NT2/D1 (cell line): ENCODE data around the gene IRX4.

Experiments used
- DNase-seq: peaks from one replicate; pipeline ENCODE4 v3.0.0-alpha.2; 2011; ENCODE audit warnings: low read depth, low spot score
- H3K27me3 ChIP-seq: 2 replicates; pipeline ENCODE4 v1.6.0; 2011; ENCODE audit warnings: mild to moderate bottlenecking; ENCODE audit not compliant: insufficient read length, insufficient read depth
- H3K36me3 ChIP-seq: 2 replicates; pipeline ENCODE4 v1.6.1; 2011; ENCODE audit warnings: mild to moderate bottlenecking, low read length, mixed read lengths; ENCODE audit not compliant: insufficient read depth, insufficient read length
- H3K4me1 ChIP-seq: 2 replicates; pipeline ENCODE4 v1.5.1; 2011; ENCODE audit not compliant: insufficient read depth, insufficient read length
- H3K4me3 ChIP-seq: 2 replicates; pipeline ENCODE4 v1.5.1; 2011; ENCODE audit warnings: low read depth; ENCODE audit not compliant: insufficient read length
- H3K9ac ChIP-seq: 2 replicates; pipeline ENCODE4 v1.6.0; 2011; ENCODE audit warnings: low read depth; ENCODE audit not compliant: insufficient read length
- H3K9me3 ChIP-seq: 2 replicates; pipeline ENCODE4 v1.5.1; 2011; ENCODE audit warnings: mild to moderate bottlenecking, low read length; ENCODE audit not compliant: insufficient read depth
- SUZ12 ChIP-seq: IDR thresholded peaks from 2 replicates; pipeline ENCODE4 v1.6.1; 2011; ENCODE audit not compliant: insufficient read length, insufficient read depth; ENCODE audit errors: extremely low read depth
- YY1 ChIP-seq: IDR thresholded peaks from 2 replicates; pipeline ENCODE4 v1.6.1; 2011; ENCODE audit not compliant: insufficient read length, insufficient read depth
- ZNF274 ChIP-seq: IDR thresholded peaks from 2 replicates; pipeline ENCODE4 v1.6.1; 2011; ENCODE audit warnings: mild to moderate bottlenecking, low read depth, low read length

The IRX4 gene

GRCh38 chr5:1865948-1866347 lies 16.8 kb downstream of the IRX4 start:
- Histone ChIP-seq H3K4me3 (no peak overlapping the region), H3K9ac (no peak overlapping the region), H3K36me3 (no peaks in the 10 kb centered on the region), H3K27me3 (peaks cover 2% of the 10 kb centered on the region), H3K4me1 (no peaks in the 10 kb centered on the region), H3K9me3 (no peaks in the 10 kb centered on the region)
- TF ChIP-seq ZNF274 (no peak), SUZ12 (no peak), YY1 (no peak)
- no peak for DNase-seq

DNA sequence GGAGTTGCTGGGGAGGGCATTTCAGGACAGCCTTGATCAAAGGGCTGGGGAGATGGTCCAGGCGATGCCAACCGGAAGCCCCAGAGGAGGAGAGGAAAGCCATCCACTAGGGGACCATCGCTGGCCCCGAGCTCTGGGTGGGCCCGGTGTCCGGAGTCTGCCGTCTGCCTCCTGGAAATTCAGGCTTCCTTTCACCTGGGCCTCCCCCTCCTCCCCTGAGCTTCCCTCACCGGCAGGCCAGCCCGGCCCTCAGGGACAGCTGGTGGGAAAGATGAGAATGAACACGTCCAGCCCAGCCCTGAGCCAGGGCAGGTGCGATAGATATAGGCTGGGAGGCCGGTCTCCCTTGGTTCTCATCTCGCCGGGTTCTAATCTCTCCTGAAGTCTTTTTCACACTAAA lies 17.2 kb downstream of the IRX4 start:
- H3K9me3 ChIP-seq = no peaks in the 10 kb centered on the region
- no peak overlapping the region for H3K9ac ChIP-seq
- no peaks in the 10 kb centered on the region for H3K36me3 ChIP-seq
- no peak overlapping the region for H3K4me3 ChIP-seq
- no peaks in the 10 kb centered on the region for H3K4me1 ChIP-seq
- no peak for TF ChIP-seq YY1
- DNase-seq = no peak
- H3K27me3 ChIP-seq = peaks cover 2% of the 10 kb centered on the region

- Histone ChIP-seq H3K4me1 (no peaks in the 10 kb centered on the region), H3K36me3 (no peaks in the 10 kb centered on the region), H3K9ac (no peak overlapping the region), H3K27me3 (peaks cover 2% of the 10 kb centered on the region), H3K4me3 (no peak overlapping the region), H3K9me3 (no peaks in the 10 kb centered on the region)
- DNase-seq = no peak
- TF ChIP-seq YY1 (no peak), ZNF274 (no peak), SUZ12 (no peak)
Observed at GRCh38 chr5:1864896-1865440, 17.8 kb downstream of the IRX4 start.

DNA sequence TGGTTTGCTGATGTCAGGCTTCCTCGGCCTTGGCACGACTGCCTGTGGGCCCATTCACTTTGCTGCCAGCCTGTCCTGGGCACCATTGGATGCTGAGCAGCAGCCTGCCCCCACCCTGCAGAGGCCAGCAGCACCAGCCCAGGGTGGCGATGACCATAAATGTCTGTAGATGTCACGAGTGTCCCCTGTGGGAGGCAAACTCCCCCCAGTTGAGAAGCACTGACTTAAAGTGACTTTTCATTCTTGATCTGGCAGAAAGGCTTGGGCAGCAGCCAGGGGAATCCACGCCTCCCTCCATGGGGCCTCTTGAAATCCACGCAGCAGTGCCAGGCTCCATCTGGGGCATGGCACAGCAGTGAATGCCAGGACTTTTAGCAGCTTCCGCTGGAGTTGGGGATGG lies 21.8 kb downstream of the IRX4 start:
- DNase-seq = no peak
- no peaks in the 10 kb centered on the region for H3K9me3 ChIP-seq
- no peak overlapping the region for H3K4me3 ChIP-seq
- no peaks in the 10 kb centered on the region for H3K36me3 ChIP-seq
- TF ChIP-seq ZNF274 = no peak
- no peak for TF ChIP-seq SUZ12
- no peaks in the 10 kb centered on the region for H3K4me1 ChIP-seq
- H3K27me3 ChIP-seq = no peaks in the 10 kb centered on the region
- no peak overlapping the region for H3K9ac ChIP-seq

DNA sequence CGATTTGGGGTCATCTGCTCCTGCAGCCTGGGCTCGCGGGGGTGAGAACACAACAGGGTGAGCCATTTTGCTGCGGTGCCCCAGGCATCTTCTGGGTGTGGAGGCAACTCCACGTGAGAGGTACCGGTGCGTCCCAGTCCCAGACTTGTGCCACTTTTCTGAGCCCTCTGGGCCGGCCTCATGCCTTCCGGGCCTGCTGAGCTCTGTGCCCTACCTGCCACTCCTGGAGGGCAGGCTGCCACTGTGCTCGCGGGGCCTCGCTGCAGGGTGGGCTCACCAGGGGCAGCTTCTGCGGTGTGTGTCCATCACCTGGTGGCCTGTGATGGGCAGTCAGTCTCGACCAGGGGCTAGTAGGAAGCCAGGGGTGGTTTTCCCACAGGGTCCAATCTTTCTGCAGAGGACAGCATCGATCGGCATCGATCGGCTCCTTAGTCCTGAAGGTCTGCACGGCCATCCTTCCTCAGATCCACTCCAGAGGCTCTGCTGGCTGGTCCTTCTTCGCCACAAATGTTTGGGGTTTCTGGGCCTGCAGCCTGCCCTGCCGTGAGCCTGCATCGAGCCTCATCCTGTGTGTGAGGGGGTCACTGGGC lies 22.6 kb downstream of the IRX4 start:
- H3K4me3 ChIP-seq = no peak overlapping the region
- DNase-seq = no peak
- H3K36me3 ChIP-seq = no peaks in the 10 kb centered on the region
- H3K9ac ChIP-seq = no peak overlapping the region
- no peaks in the 10 kb centered on the region for H3K9me3 ChIP-seq
- H3K4me1 ChIP-seq = peaks cover 3% of the 10 kb centered on the region
- H3K27me3 ChIP-seq = no peaks in the 10 kb centered on the region
- TF ChIP-seq ZNF274 (no peak), YY1 (no peak), SUZ12 (no peak)

GRCh38 chr5:1859099-1859498 lies 23.6 kb downstream of the IRX4 start:
- Histone ChIP-seq H3K36me3 (no peaks in the 10 kb centered on the region), H3K4me1 (peaks cover 3% of the 10 kb centered on the region), H3K9ac (no peak overlapping the region), H3K9me3 (no peaks in the 10 kb centered on the region), H3K4me3 (no peak overlapping the region), H3K27me3 (no peaks in the 10 kb centered on the region)
- no peak for TF ChIP-seq ZNF274
- TF ChIP-seq YY1 = no peak
- no peak for TF ChIP-seq SUZ12
- DNase-seq = no peak

- TF ChIP-seq SUZ12 = no peak
- TF ChIP-seq YY1 = no peak
- TF ChIP-seq ZNF274 = no peak
- H3K36me3 ChIP-seq = no peaks in the 10 kb centered on the region
- H3K4me3 ChIP-seq = no peak overlapping the region
- no peak overlapping the region for H3K9ac ChIP-seq
- H3K4me1 ChIP-seq = peaks cover 3% of the 10 kb centered on the region
- no peaks in the 10 kb centered on the region for H3K27me3 ChIP-seq
- H3K9me3 ChIP-seq = no peaks in the 10 kb centered on the region
- DNase-seq = no peak
Observed at GRCh38 chr5:1858436-1858835, 24.3 kb downstream of the IRX4 start.

DNA sequence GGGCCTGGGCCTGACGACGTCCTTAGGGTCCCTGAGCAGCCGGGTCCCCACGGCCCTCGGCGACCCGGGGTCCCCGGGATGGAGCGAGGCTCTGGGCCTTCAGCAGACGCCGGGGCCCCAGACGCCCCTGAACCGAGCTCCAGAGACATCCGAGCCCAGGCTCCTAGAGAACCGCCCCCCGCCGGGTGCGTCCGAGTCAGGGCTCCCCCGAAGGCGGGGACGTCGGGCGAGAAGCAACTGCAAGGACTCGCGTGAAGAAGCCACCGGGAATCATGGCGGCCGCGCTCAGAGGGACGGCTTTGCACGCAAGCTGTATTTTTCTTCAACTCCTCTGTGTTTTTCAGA lies 25.5 kb downstream of the IRX4 start:
- no peak for TF ChIP-seq SUZ12
- TF ChIP-seq YY1 = no peak
- TF ChIP-seq ZNF274 = no peak
- Histone ChIP-seq H3K9ac (no peak overlapping the region), H3K27me3 (no peaks in the 10 kb centered on the region), H3K36me3 (no peaks in the 10 kb centered on the region), H3K9me3 (no peaks in the 10 kb centered on the region), H3K4me3 (no peak overlapping the region), H3K4me1 (peaks cover 3% of the 10 kb centered on the region)
- DNase-seq = no peak
